ENCODE measurements around the gene ZDHHC11B.

ZDHHC11B gene

DNA sequence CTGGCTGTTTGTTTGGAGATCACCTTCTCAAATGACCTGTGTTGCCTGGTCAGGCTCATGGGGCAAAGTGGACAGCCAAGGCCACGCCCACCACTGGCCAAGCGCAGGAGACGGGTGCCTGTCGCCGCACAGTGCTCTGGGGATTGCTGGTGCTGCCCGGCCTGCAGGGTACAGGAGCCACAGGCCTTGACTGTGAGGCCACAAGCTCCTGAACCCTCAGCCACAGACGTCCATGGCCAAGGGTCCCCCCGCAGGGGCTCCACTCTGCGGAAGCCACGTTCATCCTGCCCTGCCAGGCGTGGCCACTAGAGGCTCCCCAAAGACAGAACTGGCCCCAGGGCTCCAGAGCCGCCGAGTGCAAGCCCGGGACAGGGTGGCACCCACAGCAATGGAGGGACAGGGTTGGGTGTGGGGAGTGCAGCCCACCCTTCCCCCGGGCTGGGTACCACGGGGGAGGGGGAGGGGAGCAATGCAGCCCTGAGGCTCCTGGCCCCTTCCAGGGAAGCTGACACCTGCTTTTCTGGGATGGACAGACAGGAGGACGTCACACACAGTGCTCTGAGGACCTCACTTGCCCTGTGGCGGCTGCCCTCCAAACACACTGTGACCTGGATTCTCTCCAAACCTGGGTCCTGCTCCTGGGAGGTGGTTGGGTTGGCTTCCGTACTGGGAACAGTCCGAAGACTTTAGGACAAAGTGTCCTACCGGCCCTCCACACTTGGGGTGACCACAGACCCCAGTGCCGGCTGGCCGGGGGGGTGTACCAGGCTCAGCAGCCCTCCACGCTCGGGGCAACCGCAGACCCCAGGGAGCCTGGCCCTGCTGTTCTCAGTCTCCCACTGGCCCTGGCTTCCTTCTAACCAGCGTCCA is 112.8 kb downstream of the ZDHHC11B start:
- DNase-seq, result peak; percentile 65

- no peak for DNase-seq
Observed at GRCh38 chr5:670396-671270, 113.9 kb downstream of the ZDHHC11B start.

GRCh38 chr5:669842-670395 is 114.6 kb downstream of the ZDHHC11B start:
- no peak for DNase-seq

DNA sequence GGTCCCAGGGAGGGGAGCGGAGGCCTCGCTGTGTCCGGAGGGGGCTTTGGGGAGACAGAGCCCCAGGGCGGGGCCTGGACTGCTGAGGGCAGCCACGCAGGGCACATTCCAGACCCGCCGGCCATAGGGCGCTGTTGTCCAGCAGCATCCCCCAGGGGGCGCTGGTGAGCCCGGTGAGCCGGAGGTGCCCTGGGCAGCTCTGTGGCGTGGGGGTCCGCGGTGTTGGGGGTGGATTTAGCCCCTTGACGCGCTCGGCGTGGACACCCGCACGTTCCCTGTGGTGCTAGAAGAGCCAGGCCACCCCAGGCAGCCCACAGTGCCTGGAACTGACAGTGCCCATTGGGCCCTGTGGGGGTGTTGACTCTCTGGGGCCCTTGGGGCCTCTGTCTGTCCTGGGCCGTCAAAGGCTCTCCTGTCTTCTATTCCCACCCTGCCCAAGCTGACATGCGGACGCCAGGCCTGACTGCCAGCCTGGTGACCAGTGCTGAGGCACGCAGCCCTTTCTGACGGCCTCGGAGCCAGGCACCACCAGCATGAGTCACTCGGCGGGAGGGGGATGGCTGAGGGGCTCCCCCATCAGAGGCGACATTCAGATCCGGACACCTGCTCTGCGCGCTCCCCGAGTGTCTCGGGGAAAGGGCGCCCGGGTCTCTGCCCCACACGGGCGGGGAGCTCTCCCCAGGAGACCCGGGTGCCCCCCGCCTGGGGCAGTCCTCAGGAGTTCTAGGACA is 115.3 kb downstream of the ZDHHC11B start:
- DNase-seq, result no peak

DNA sequence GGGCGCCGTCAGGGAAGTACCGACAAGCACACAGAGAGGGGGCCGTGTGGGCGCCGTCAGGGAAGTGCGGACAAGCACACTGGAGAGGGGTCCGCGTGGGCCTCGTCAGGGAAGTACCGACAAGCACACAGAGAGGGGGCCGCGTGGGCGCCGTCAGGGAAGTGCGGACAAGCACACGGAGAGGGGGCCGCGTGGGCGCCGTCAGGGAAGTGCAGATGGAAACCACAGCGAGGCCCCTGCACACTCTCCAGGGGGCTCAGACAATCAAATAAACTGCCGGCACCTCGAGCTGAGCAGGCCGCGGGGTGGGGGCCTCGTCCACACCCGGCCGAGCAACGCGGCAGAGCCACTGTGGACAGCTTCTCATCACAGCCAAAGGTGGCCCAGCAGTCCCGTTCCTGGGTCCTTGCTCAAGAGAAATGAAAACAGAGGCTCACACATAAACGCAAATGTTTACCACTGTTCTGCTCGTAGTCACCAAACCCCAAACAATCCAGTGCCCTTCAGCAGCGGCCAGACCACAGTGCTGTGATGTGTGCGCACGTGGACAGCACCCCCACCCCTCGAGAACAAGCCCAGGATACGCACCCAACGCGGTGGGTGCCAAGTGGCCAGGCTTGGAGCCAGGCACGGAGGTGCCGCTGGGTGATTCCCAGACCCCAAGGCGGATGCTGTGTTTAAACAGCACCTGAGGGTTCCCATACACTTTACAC is 116.1 kb downstream of the ZDHHC11B start:
- no peak for DNase-seq

- DNase-seq, result no peak
Observed at GRCh38 chr5:666816-667498, 117.6 kb downstream of the ZDHHC11B start.

DNA sequence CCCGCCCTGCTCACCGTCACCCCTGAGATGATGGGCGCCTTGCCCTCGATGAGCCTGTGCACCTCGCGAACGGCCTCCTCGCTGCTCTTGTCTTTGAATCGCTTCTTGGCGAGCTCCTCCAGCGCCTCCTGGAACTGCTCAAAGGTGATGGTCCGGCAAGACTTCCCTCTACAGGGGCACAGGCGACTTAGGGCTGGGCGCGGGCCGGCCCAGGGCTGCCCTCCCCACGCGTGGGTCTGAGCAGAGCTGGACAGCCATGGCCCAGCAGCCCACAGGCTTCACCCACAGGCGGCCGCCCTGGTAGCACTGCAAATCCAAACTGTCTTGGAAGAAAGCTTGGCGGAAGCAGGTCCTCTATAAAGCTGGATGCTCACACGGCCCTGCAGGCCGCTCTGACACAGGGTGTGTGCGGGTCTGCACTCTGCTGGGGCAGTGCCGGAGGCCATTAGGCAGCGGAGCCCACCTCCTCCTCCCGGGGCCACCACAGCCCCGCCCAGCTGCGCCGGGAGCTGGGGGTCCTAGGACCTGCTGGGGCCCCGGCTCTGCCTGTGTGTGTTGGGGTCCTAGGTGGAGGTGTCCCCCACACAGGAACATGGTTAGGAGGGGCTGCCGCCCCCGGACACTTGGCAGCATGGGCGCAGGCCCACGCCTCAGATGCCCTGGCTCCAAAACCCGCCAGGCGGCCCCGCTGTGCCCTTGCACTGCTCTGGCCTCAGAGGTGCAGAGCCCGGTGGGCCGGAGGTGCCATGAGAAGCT is 118.4 kb downstream of the ZDHHC11B start:
- DNase-seq, result no peak

DNA sequence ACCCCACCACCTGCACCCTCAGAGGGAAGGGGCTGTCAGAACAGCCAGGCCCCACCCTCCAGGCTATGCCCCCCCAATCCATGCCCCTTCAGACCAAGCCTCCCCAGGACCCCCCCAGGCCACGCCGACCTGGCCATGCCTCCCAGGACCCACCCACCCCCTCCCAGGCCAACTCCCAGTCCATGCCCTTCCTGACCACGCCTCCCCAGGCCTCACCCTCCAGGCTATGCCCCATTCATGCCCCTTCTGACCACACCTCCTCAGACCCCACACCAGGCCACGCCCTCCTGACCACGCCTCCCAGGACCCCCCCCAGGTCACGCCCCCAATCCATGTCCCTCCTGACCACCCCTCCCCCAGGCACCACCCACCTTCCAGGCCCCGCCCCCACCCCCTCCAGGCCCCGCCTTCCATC is 119.0 kb downstream of the ZDHHC11B start:
- no peak for DNase-seq

DNA sequence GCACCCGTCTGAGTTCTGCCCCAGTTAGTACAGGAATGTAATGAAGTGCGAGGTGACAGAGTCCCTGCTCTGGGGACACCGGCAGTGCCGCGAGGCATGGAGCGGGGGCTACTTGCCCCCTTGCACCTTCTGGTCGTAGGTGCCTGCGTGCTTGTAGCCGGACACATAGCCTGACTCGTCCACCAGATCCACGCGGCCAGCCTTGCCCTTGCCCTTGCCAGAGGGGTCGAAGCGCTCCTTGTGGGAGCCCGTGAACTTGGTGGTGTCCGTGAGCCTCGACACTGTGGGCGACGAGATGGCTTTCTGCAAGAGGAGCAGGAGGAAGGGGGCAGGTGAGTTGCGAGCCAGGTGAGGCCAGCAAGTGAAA is 119.6 kb downstream of the ZDHHC11B start:
- no peak for DNase-seq

DNA sequence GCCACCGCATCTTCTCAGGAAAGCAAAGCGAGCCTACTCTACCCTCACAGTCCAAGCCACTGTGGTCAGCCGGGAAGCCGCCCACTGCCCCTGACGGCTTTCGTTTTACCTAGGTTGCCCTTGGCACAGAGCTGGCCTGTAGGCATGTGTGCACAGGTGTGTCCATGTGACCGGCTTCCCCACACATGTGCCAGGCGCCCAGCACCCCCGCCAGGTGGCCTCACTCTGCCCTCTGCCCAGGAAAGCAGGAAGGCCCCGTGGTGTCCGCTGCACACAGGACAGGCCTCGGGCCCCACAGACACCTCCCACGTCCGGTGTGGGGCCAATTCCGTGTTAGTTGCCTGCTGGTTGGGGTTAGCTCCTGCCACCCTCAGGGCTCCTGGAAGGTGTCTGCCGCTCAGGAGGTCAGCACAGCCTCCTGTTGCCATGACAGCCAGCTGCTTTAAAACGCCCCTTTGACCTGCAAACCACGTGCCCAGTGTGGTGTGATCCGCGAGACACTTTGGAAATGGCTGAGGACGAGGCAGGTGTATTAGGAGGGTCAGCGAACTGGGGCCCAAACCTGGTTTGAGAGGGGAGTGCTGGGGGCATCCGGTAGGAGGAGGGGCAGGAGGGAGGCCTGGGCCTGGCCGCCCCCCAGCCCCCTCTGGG is 120.1 kb downstream of the ZDHHC11B start:
- no peak for DNase-seq

GRCh38 chr5:663436-664342 is 120.8 kb downstream of the ZDHHC11B start:
- no peak for DNase-seq

GRCh38 chr5:662751-663435 is 121.6 kb downstream of the ZDHHC11B start:
- no peak for DNase-seq

GRCh38 chr5:661891-662750 is 122.4 kb downstream of the ZDHHC11B start:
- no peak for DNase-seq

- DNase-seq, result no peak
Observed at GRCh38 chr5:660491-661030, 124.0 kb downstream of the ZDHHC11B start.
